HG03060 (cell line): ENCODE measurements around the gene FRAS1.
"Not testable (repeated sequence)": the region's sequence is repeated elsewhere in the genome, so short reads cannot be mapped to it uniquely, and the experiment has no call there.

Source experiments
- ATAC-seq: cut with Tn5 transposase; IDR thresholded peaks from one replicate; pipeline ENCODE4 v1.9.1; 2021; ENCODE audit warnings: low read depth, moderate number of reproducible peaks; ENCODE audit not compliant: unreplicated experiment

The FRAS1 gene

GRCh38 chr4:78208896-78209295 lies 151.8 kb downstream of the FRAS1 start:
- ATAC-seq, result not testable (repeated sequence)

DNA sequence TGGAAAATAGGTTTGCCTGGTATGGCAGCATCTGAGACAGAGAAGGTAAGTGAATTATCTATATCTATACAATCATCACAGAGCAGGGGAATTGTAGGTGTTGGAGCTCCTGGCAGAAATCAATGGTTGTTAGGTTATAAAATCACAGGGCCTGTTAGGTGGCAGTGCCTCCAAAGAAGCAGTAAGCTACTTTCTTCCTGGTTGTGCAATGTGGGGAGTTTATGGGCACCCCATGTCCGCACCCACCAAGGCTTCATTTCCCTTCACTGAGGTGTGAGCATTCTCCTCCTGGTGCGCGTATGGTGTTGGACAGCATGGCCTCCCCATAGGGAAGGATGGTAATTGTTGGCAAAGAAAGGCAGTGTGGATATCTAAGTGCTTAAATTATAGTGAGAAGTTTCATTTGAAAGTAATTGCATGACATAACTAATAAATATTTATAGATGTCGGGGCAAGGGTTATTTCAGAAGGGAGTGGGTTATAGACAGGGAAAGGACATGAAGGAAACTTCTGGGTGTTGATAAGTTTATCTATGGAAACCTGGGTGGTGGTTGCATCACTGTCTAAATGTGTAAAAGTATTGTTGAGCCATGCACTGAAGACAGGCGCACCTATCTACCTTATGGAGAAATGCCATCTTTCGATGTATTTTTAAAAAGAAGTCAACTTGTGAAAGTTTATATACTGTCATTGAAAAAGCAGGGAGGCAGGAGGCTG lies 153.7 kb downstream of the FRAS1 start:
- ATAC-seq, result no peak

DNA sequence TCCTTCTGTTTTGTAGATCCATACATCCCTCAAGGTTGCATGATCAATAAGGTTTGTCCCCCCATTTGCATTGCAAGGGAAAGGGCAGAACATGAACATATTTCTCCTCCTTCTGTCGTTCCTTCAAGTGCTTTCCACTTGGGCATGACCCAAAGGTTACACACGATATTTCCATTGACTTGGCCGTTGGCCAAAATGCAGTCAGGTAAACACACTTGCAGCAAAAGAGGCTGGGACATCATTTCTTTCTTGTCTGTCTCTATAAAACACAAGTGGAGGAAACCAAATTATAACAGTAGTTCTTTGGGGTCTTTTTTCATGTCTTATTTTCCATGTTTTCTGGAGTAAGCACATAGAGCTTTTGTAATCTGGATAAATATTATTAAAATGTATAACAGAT lies 156.1 kb downstream of the FRAS1 start:
- ATAC-seq, result no peak

DNA sequence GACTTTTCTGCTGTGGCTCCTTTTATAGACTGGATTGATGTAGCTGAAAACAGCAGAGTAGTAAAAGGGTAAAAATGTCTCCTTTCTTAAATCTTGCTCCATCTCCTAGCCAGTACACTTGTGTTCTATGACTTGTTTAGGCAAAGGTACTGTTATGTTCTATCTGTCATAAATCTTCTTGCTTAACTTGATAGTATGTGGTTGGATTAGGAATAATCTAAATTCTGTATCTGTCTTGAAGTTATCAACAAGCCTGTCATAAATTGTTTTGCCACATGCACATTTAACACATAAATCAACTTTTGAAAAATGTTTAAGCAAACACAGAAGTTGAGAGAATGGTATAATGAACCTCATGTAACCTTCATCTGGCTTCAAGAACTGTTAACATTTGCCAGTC lies 157.0 kb downstream of the FRAS1 start:
- ATAC-seq, result no peak

- no peak for ATAC-seq
Measured at GRCh38 chr4:78217557-78217956, 160.4 kb downstream of the FRAS1 start.

DNA sequence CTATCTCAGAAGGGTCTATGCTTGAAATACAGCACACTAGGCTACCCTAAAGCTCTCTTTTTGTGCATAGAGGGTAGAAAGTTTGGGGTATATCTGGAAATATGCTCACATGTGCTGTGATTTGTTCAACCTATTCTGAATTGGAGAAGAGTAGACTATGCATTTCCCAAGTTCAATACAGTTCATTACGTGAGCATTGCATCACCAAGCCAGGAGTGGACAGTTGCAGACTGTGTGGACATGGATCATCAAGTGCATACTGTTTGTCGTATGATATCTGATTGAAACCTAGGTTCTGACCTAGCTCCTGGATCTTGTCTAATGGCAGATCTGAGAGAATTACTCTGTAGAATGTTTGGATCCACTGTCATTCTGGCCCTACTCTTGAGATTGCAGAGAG lies 161.1 kb downstream of the FRAS1 start:
- ATAC-seq, result no peak

DNA sequence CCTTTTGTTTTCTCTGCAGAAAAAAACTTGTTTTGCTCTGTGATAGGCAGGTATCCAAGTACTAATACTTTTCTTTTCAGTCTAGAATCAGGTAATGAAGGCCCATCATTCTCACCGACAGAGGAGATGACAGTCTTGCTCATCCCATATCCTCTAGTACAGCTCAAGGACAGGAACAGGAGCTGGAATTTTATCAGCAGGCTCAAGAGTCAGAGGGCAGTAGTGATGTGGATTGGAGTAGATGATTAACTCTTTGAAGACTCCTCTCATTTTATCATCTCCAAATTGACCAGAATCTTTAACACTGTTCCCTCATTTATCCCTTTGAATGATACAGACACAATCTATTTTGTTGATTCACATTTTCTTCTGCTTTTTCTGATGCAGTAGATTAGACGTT lies 162.7 kb downstream of the FRAS1 start:
- no peak for ATAC-seq

DNA sequence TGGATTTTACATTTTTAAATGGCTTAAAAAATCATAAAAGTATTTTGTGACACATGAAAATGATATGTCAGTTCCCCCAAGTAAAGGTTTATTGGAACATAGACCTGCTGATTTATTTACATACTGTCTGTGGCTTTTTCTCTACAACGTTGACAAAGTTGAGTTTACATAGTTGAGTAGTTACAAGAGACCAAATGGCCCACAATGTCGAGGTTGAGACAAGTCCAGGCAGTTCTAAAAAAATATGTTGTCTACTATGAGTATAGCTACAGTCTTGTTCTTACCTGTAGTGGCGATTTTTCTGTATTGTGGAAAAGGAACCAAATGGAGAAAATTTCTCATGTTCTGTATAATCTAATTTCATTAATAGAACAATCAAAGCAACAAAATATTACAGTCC lies 163.2 kb downstream of the FRAS1 start:
- ATAC-seq, result no peak

DNA sequence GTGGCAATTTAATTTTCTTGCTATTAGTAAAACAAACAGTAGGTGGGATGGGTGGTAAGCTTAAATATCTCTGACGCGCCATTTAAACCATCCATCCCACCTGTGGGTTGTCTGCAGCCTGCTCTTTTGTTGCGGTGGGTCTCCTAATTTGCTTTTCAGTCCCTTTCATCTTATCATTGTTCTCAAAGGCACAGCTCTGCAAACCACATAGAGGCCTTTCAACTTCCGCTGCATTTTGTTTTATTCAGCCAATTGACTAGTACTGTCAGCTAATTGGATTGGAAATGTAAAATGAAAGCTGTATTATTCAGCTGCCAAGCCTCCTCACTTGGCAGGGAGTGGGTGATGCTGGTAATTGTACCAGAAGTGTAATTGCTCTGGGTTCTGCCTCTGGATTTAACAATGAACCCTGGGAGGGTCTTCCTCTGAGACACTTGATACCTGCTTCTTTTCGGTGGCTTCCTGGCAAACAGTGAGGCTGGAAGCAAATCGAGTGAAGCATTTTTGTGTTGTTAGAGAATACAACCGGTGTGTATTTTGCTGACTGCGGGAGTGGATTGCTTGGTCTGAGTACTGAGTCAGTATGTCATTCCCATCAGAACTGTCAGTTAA lies 165.6 kb downstream of the FRAS1 start:
- ATAC-seq, result no peak

DNA sequence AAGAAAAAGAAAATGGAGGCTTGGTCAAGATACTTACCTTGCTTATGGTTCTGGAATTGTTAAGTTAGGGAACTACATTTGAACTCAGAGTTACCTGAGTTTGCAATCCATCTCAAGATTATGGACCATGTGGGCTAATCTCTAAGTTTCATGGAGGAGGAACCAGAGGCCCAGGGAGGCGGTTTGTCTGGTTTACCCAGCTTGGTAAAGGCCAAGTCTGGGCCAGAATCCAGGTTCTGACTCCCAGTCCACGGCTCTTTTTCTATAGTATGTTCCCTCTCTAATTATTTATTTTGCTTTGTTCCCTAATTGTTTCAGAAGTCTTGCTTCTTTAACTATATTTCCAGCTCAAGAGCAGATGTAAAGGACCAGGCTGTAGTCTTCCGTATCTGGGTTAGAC lies 168.1 kb downstream of the FRAS1 start:
- ATAC-seq, result no peak

GRCh38 chr4:78226279-78226678 lies 169.2 kb downstream of the FRAS1 start:
- no peak for ATAC-seq

GRCh38 chr4:78227411-78228057 lies 170.4 kb downstream of the FRAS1 start:
- no peak for ATAC-seq

DNA sequence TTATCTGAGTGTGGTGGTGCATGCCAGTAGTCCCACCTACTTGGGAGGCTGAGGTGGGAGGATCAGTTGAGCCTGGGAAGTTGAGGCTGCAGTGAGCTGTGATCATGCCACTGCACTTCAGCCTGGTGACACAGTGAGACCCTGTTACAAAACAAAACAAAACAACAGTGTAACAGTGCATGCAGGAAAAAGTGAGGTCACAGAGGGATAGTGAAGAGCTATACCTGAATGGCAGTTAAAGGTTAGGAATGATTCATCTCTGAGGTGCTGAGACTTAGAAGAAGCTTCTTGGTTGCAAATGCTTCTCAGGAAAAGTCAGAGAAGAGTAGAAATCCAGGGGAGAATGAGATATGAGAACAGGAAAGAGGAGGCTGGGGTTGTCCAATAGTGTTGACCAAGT lies 178.7 kb downstream of the FRAS1 start:
- no peak for ATAC-seq

DNA sequence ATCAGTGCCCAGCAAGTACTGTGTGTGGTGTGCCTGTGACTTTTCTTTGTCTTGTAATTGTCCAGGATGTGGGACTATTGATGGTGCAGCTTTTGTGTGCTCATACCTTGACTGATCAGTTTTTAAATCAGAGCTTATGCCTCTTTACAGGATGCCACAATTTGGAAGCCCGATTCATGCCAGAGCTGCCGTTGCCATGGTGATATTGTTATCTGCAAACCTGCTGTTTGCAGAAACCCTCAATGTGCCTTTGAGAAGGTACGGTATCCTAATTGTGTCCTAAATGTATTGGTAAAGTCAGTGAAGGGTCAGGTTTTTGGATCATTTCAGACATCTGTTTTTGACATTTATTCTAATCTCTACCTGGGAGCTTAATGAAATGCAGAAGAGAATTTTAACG lies 180.2 kb downstream of the FRAS1 start:
- no peak for ATAC-seq

DNA sequence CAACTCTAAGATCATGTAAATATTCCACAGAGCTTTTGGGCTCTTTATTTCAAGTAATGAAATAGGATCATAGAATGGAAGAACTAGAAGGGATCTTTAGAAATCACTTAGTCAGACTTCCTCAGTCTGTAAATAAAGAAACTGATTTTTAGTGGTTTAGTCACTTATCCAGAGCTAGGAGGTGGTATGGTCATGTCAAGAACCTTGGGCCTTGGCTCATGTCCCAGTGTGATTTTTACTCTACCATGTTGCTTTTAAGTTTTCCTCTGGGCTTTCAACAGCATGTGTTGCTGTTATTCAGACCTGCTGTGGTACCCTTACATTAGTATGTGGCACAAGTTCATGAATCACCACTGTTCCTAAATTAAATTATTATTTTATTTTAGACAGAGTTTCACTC lies 184.9 kb downstream of the FRAS1 start:
- ATAC-seq, result no peak

- no peak for ATAC-seq
Measured at GRCh38 chr4:78244705-78245485, 187.8 kb downstream of the FRAS1 start.

DNA sequence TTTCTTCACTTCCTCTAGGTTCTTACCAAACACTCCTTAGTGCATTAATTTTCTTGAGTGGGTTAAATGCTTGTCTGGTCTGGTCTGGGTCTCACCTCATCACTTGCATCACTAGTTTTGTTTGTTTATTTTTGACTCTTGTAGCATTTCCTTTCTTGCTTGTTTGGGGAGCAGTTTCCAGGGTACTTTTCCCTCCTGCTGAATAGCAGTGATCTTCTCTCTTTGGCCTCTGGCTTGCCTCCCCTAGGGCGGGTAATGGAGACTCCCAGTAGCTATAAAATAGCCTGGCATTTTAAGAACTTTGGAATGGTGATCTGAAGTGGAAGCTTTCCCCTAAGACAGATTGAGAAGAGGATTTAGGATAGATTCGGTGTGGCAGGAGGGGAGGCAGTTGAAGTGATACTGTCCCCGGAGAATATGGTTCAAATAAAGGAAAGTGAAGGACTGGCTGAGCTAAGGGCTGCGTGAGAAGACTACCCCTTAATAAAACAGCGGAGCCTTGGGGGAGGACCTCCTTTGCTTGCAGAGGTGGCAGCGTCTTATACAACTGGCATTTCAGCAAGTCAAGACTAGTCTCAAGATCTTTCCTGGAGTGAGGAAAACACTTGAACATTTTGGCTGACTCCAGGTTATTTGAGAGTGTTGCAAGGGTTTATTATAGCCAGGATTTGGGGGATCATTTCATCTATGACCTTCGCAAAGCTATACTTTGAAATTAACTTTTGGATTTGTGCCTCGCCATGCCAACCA lies 190.6 kb downstream of the FRAS1 start:
- no peak for ATAC-seq

DNA sequence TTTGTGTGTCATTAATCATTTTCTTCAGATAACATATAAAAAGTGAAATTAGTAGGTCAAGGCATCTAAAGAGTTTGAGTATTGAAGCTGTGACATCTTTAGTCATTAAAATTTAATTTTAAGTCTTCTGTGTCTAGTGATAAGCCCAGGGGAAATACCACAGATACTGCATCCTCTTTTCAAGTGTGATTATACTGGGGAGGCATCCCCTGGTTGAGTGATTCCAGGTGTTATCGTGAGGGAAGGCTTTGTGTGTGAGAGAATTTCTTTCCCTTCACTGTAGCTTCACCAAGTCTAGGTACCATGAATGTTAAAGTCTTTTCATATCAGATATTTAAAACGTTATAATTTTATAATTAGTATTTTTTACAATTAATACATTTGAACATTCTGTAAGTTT lies 193.4 kb downstream of the FRAS1 start:
- ATAC-seq, result no peak

DNA sequence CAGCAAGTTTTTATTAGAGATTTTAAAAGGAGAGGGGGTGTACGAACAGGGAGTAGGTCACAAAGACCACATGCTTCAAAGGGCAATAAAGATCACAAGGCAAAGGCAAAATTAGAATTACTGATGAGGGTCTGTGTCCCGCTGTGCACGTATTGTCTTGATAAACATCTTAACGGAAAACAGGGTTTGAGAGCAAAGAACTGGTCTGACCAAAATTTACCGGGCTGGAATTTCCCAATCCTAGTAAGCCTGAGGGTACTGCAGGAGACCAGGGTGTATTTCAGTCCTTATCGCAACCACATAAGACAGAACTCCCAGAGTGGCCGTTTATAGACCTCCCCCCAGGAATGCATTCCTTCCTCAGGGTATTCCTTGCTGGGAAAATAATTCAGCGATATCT lies 195.7 kb downstream of the FRAS1 start:
- ATAC-seq, result not testable (repeated sequence)

DNA sequence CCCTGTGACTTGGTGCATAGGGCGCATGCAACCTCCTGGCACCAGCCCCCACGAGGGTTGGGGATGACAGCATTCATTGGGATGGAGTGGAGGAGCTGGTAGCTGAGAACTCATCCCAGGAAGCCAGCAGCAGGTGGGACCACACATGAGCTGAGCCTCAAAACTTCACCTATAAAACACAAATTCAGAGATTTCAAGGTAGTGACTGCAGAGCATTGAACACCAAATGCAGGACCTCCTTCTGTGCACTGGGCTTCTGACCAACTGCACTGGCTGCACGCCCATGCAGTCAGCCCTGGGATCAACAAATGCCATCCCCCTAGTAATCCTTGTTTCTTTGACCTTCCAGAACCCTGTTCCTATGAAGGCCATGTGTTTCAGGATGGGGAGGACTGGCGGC lies 197.8 kb downstream of the FRAS1 start:
- no peak for ATAC-seq

- no peak for ATAC-seq
Measured at GRCh38 chr4:78265006-78265405, 207.9 kb downstream of the FRAS1 start.
